Lower lobe of right lung (tissue), 2 donors: ENCODE data around the gene TSPAN5. TPM values are rescaled to one million over a fixed set of nuclear protein-coding genes. Genes with fewer than 3 reads are reported as not detected.
A peak's percentile ranks its signal among the peaks of the same experiment; 100 is the strongest.

ENCODE experiments used
- ATAC-seq, 2 donors: fragments of 200-7000 bp; cut with Tn5 transposase; one replicate each; pipeline ENCODE4 v1.9.1; 2020 to 2022; ENCODE audit warnings: mild to moderate bottlenecking in 2 of 2, moderate library complexity in 2 of 2
- DNase-seq: peaks from one replicate; pipeline ENCODE4 v3.0.0-alpha.2; 2020
- H3K27ac ChIP-seq: fragments of 200-600 bp; one replicate; pipeline ENCODE4 v1.8.0; 2022
- H3K27me3 ChIP-seq: fragments of 200-600 bp; one replicate; pipeline ENCODE4 v1.8.0; 2022; ENCODE audit warnings: low read depth
- H3K36me3 ChIP-seq: fragments of 200-600 bp; one replicate; pipeline ENCODE4 v1.8.0; 2022; ENCODE audit warnings: mild to moderate bottlenecking
- H3K4me1 ChIP-seq: fragments of 200-600 bp; one replicate; pipeline ENCODE4 v1.8.0; 2022
- H3K4me3 ChIP-seq: fragments of 200-600 bp; one replicate; pipeline ENCODE4 v1.8.0; 2022; ENCODE audit warnings: mild to moderate bottlenecking
- H3K9me3 ChIP-seq: fragments of 200-600 bp; one replicate; pipeline ENCODE4 v1.8.0; 2022
- intact Hi-C: fragments of 100-400 bp; cut with DNase I; formaldehyde crosslinking; loops from one replicate; pipeline ENCODE4 v1.11.0; 2022
- total RNA-seq: library from RNA; stranded (reverse); fragmentation: NEBNext Ultra II Directional; extraction: Animal tissue kit (Norgen Biotek cat#: 25700); gene quantifications from one replicate; pipeline ENCODE4 v1.2.1, GENCODE V29; 2021
- TF ChIP-seq, protein P1 (sequence below): fragments of 200-600 bp; IDR thresholded peaks from one replicate; pipeline ENCODE4 v1.8.0; 2022; ENCODE audit warnings: antibody characterized with exemption, mild to moderate bottlenecking
- donor health status: DM: no; HTN: yes; CAD: no; lungs with severe emphysema.

The TSPAN5 gene
- total RNA-seq, 1 donor from 2014 or later: 5.7 TPM

DNA sequence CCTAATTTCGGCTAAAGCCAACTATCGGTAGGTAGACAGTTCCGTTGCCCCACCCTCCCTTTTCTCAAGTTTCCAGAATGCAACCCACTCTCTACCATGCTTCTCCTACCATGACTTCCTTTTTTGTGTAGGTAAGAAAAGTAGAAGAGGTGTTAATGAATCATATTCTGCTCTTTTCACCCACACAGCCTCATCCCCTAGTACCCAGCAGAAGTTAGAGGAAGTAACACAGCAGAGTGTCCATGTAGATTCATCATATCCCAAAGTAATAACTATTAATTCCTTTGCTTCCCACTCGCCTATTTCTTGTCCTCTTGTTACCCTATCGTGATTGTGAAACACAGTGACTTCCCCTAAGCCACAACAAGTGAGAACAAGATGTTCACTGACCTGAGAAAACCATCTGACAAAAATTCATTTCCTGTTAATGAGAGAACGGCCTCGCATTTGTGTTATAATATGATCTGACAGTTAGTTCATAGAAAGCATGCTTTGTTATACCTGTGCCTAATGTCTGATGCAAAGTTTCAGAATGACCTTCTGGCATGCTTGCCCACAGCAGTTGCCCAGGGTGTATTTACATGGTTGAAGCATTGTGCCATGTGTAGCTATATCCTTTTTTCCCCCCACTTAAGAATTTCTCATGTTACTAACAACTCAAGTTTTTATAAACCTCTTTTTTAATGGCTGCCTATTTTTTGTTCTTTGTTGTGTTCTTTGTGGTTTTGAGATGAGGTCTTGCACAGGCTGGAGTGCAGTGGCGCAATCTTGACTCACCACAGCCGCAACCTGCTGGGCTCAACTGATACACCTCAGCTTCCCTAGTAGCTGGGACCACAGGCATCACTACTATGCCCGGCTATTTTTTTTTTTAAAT, 211.7 kb downstream of the TSPAN5 start:
- intact Hi-C loops: no loop called here

DNA sequence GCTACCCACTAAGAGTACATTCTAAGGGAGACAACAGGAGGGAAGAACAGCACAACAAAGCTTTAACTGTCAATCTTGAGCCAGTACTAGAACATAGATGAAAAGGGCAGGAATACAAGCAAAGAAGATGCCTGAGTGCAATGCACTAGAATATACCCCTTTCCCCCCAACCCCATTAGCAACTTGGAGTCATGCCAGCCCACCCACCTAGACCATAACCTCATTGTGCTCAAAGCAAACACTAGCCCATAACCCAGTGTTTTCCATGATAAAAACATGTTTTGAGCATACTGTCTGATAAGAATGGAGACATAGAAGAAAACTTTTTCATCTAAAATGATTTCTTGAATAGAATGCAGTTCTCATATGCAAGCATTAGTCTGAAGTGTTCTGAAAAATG, 214.0 kb downstream of the TSPAN5 start:
- H3K27ac ChIP-seq: no peak overlapping the region
- H3K27me3 ChIP-seq: no peaks in the 10 kb centered on the region
- DNase-seq (no peak), ATAC-seq (no peak)
- no peaks in the 10 kb centered on the region for H3K9me3 ChIP-seq
- peaks cover 17% of the 10 kb centered on the region for H3K4me1 ChIP-seq
- H3K36me3 ChIP-seq: peaks cover 32% of the 10 kb centered on the region
- TF ChIP-seq, protein P1, sequence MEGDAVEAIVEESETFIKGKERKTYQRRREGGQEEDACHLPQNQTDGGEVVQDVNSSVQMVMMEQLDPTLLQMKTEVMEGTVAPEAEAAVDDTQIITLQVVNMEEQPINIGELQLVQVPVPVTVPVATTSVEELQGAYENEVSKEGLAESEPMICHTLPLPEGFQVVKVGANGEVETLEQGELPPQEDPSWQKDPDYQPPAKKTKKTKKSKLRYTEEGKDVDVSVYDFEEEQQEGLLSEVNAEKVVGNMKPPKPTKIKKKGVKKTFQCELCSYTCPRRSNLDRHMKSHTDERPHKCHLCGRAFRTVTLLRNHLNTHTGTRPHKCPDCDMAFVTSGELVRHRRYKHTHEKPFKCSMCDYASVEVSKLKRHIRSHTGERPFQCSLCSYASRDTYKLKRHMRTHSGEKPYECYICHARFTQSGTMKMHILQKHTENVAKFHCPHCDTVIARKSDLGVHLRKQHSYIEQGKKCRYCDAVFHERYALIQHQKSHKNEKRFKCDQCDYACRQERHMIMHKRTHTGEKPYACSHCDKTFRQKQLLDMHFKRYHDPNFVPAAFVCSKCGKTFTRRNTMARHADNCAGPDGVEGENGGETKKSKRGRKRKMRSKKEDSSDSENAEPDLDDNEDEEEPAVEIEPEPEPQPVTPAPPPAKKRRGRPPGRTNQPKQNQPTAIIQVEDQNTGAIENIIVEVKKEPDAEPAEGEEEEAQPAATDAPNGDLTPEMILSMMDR: no peak
- intact Hi-C loops: no loop called here
- no peak overlapping the region for H3K4me3 ChIP-seq

More for the DNA sequence above, 211.7 kb downstream of the TSPAN5 start:
- Histone ChIP-seq H3K27me3 (no peaks in the 10 kb centered on the region), H3K4me3 (no peak overlapping the region), H3K27ac (peak overlapping the region; percentile 43), H3K9me3 (no peaks in the 10 kb centered on the region), H3K36me3 (peaks cover 17% of the 10 kb centered on the region), H3K4me1 (peaks cover 17% of the 10 kb centered on the region)
- DNase-seq: peak; percentile 51
- TF ChIP-seq, protein P1: no peak
- ATAC-seq: peak; percentile 80 to 81

DNA sequence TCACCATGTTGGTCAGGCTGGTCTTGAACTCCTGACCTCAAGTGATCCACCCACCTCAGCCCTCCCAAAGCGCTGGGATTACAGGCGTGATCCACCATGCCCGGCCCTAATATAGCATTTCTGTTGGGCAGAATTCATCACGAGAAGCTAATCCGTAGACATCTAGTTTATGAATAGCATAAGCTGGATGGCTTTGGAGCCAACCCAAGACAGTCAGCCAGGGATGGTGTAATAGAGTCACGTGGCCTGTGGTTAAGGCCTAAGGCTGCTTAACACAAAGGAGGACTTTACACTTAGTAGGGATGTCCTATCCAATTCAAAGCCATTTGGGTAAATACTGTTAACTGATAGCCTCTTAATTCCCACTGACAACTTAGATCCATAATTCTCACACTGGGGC, 223.6 kb downstream of the TSPAN5 start:
- Histone ChIP-seq H3K9me3 (no peaks in the 10 kb centered on the region), H3K36me3 (peaks cover 29% of the 10 kb centered on the region), H3K27ac (no peak overlapping the region), H3K4me3 (no peak overlapping the region), H3K27me3 (no peaks in the 10 kb centered on the region), H3K4me1 (no peaks in the 10 kb centered on the region)
- DNase-seq (no peak), ATAC-seq (no peak)
- intact Hi-C loops: no loop called here
- TF ChIP-seq, protein P1: no peak

DNA sequence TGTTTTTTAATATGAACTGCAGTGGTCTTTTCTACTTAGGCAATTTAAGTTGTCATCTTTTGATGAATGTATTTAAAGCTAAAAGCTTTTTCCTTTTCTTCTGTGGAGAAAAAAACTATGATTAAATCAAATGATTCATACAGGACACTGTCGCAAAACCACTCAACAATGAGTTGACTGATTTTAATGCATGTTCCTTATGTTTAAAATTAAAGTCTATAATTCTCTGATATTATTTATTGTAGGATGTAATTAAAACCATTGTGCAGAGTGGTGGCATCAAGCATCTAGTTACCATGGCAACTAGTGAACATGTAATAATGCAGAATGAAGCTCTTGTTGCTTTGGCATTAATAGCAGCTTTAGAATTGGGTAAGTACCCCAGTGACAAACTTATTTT, 224.7 kb downstream of the TSPAN5 start:
- intact Hi-C loops: no loop called here
- TF ChIP-seq, protein P1: no peak
- Histone ChIP-seq H3K4me3 (no peak overlapping the region), H3K4me1 (no peaks in the 10 kb centered on the region), H3K27ac (no peak overlapping the region), H3K27me3 (no peaks in the 10 kb centered on the region), H3K9me3 (no peaks in the 10 kb centered on the region), H3K36me3 (peaks cover 29% of the 10 kb centered on the region)
- no peak for ATAC-seq
- no peak for DNase-seq

DNA sequence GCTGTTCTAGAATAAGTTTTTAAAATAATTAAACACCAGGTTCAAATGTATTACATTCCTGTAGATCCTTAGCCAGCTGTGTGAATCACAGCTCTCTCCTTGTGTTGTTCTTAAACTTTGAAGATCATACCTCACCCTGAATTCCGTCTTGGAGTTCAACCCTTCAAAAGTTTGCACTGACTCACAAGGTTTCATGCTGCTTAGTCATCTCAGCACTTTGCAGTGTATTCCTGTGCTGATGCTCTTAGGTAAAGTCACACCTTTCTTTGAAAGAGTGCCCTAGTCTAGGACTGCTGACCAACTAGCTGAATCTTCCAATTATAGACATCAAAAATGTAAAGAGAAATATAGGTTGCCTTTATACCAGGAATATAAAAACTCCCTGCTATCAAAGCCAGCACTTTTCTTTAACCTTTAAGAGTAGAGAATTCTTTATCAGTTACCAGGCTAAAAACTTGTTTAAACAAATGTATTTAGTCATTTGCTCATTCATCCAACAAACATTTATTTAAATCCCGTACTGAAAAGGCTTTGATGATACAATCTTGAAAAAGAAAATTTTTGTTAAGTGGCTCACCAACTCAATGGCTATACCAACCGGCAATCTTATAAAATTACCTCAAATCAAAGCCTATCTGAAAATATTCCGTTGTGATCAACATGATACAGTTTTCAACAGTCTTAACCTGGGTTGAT, 227.6 kb downstream of the TSPAN5 start:
- H3K27me3 ChIP-seq: no peaks in the 10 kb centered on the region
- ATAC-seq (peak; percentile 86 to 98), DNase-seq (no peak)
- TF ChIP-seq, protein P1: no peak
- intact Hi-C loops: no loop called here
- H3K9me3 ChIP-seq: no peaks in the 10 kb centered on the region
- no peaks in the 10 kb centered on the region for H3K4me1 ChIP-seq
- H3K36me3 ChIP-seq: peaks cover 16% of the 10 kb centered on the region
- H3K27ac ChIP-seq: no peak overlapping the region
- no peak overlapping the region for H3K4me3 ChIP-seq
